ENCODE measurements around the gene DUSP28. TPM values are rescaled to one million over a fixed set of nuclear protein-coding genes. Genes with fewer than 3 reads are reported as not detected.

DUSP28 gene
- total RNA-seq, 1 experiment from 2014 or later: 2.3 TPM

- TF ChIP-seq ZNF281 (CRISPR knock-in tag; IDR thresholded peaks at IDR 0.05): no peak
- TF ChIP-seq NFYB (CRISPR knock-in tag; conservative IDR thresholded peaks at IDR 0.05; ENCODE audit: low read depth): peak; percentile 77
- no peak for TF ChIP-seq ZNF232 (CRISPR knock-in tag; IDR thresholded peaks at IDR 0.05)
- 0 out of 2 replicates have a peak, but pooled peaks have one; percentile 11 for TF ChIP-seq FOXP1 (CRISPR knock-in tag; IDR thresholded peaks at IDR 0.05; ENCODE audit: borderline replicate concordance)
- no peak for TF ChIP-seq MXD4 (CRISPR knock-in tag; IDR thresholded peaks at IDR 0.05; ENCODE audit: borderline replicate concordance)
- TF ChIP-seq SOX15 (CRISPR knock-in tag; IDR thresholded peaks at IDR 0.05): no peak
- no peak for TF ChIP-seq ATF2 (CRISPR knock-in tag; IDR thresholded peaks at IDR 0.05; ENCODE audit: borderline replicate concordance, low read depth)
- no peak for TF ChIP-seq HMGA2 (CRISPR knock-in tag; IDR thresholded peaks at IDR 0.05)
- TF ChIP-seq, protein P1, sequence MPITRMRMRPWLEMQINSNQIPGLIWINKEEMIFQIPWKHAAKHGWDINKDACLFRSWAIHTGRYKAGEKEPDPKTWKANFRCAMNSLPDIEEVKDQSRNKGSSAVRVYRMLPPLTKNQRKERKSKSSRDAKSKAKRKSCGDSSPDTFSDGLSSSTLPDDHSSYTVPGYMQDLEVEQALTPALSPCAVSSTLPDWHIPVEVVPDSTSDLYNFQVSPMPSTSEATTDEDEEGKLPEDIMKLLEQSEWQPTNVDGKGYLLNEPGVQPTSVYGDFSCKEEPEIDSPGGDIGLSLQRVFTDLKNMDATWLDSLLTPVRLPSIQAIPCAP (CRISPR knock-in tag; IDR thresholded peaks at IDR 0.05): no peak
- TF ChIP-seq, protein P2, sequence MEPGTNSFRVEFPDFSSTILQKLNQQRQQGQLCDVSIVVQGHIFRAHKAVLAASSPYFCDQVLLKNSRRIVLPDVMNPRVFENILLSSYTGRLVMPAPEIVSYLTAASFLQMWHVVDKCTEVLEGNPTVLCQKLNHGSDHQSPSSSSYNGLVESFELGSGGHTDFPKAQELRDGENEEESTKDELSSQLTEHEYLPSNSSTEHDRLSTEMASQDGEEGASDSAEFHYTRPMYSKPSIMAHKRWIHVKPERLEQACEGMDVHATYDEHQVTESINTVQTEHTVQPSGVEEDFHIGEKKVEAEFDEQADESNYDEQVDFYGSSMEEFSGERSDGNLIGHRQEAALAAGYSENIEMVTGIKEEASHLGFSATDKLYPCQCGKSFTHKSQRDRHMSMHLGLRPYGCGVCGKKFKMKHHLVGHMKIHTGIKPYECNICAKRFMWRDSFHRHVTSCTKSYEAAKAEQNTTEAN (CRISPR knock-in tag; IDR thresholded peaks at IDR 0.05): 0 out of 2 replicates have a peak, but pooled peaks have one; percentile 39
- no peak for TF ChIP-seq ZNF416 (CRISPR knock-in tag; IDR thresholded peaks at IDR 0.05)
- TF ChIP-seq ETV6 (CRISPR knock-in tag; IDR thresholded peaks at IDR 0.05): no peak; the same call in 1 of the 2 replicates
- no peak for TF ChIP-seq FOXJ3 (CRISPR knock-in tag; IDR thresholded peaks at IDR 0.05; ENCODE audit: borderline replicate concordance)
- TF ChIP-seq, protein P3, sequence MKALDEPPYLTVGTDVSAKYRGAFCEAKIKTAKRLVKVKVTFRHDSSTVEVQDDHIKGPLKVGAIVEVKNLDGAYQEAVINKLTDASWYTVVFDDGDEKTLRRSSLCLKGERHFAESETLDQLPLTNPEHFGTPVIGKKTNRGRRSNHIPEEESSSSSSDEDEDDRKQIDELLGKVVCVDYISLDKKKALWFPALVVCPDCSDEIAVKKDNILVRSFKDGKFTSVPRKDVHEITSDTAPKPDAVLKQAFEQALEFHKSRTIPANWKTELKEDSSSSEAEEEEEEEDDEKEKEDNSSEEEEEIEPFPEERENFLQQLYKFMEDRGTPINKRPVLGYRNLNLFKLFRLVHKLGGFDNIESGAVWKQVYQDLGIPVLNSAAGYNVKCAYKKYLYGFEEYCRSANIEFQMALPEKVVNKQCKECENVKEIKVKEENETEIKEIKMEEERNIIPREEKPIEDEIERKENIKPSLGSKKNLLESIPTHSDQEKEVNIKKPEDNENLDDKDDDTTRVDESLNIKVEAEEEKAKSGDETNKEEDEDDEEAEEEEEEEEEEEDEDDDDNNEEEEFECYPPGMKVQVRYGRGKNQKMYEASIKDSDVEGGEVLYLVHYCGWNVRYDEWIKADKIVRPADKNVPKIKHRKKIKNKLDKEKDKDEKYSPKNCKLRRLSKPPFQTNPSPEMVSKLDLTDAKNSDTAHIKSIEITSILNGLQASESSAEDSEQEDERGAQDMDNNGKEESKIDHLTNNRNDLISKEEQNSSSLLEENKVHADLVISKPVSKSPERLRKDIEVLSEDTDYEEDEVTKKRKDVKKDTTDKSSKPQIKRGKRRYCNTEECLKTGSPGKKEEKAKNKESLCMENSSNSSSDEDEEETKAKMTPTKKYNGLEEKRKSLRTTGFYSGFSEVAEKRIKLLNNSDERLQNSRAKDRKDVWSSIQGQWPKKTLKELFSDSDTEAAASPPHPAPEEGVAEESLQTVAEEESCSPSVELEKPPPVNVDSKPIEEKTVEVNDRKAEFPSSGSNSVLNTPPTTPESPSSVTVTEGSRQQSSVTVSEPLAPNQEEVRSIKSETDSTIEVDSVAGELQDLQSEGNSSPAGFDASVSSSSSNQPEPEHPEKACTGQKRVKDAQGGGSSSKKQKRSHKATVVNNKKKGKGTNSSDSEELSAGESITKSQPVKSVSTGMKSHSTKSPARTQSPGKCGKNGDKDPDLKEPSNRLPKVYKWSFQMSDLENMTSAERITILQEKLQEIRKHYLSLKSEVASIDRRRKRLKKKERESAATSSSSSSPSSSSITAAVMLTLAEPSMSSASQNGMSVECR (CRISPR knock-in tag; IDR thresholded peaks at IDR 0.05; ENCODE audit: borderline replicate concordance): no peak
- no peak for TF ChIP-seq RELA (CRISPR knock-in tag; IDR thresholded peaks at IDR 0.05; ENCODE audit: borderline replicate concordance)
- no peak for TF ChIP-seq ZNF512 (CRISPR knock-in tag; IDR thresholded peaks at IDR 0.05; ENCODE audit: borderline replicate concordance)
- TF ChIP-seq ERG (CRISPR knock-in tag; IDR thresholded peaks at IDR 0.05): no peak
- TF ChIP-seq CBFB (CRISPR knock-in tag; IDR thresholded peaks at IDR 0.05; ENCODE audit: low read depth): no peak
- TF ChIP-seq ZNF263 (CRISPR knock-in tag; IDR thresholded peaks at IDR 0.05; ENCODE audit: low read depth): no peak
- no peak for TF ChIP-seq ZBTB21 (CRISPR knock-in tag; IDR thresholded peaks at IDR 0.05; ENCODE audit: borderline replicate concordance)
- no peak for TF ChIP-seq NR2C2 (CRISPR knock-in tag; IDR thresholded peaks at IDR 0.05)
- TF ChIP-seq HMGXB4 (CRISPR knock-in tag; IDR thresholded peaks at IDR 0.05): peak; percentile 27; the same call in 1 of the 2 replicates
These were observed 26.2 kb downstream of the DUSP28 start, which contains the start of gene CAPN10 (continued) for GRCh38 chr2:240586198-240586918.

Data from WTC11 (cell line).